Spleen (tissue), 11 donors: ENCODE data around the gene RAB13. TPM values are rescaled to one million over a fixed set of nuclear protein-coding genes. Genes with fewer than 3 reads are reported as not detected.

Experiments
- DNase-seq: peaks from one replicate; pipeline ENCODE4 v3.0.0-alpha.2; 2020
- H3K27ac ChIP-seq, 8 donors: fragments of 200-600 bp; sonication (generic) in 7 of 8; 1 replicate in 4 of 8; 2 replicates in 4 of 8; pipeline versions ENCODE4 v1.5.0 to v1.8.0; 2016 to 2021; ENCODE audit warnings: inconsistent platforms in 4 of 8, mild to moderate bottlenecking in 4 of 8, moderate library complexity in 1 of 8
- H3K27me3 ChIP-seq, 7 donors: fragments of 200-600 bp; sonication (generic) in 6 of 7; replicated peaks in 1 of 7; 1 replicate in 4 of 7; 2 replicates in 3 of 7; pipeline versions ENCODE4 v1.5.0 to v1.8.0; 2016 to 2021; ENCODE audit warnings: inconsistent platforms in 3 of 7, mild to moderate bottlenecking in 1 of 7
- H3K36me3 ChIP-seq, 6 donors: fragments of 200-600 bp; sonication (generic) in 5 of 6; 1 replicate in 4 of 6; 2 replicates in 2 of 6; pipeline versions ENCODE4 v1.5.0 to v1.8.0; 2016 to 2021; ENCODE audit warnings: inconsistent platforms in 2 of 6
- H3K4me1 ChIP-seq, 6 donors: fragments of 200-600 bp; sonication (generic) in 5 of 6; 1 replicate in 3 of 6; 2 replicates in 3 of 6; pipeline versions ENCODE4 v1.5.0 to v1.8.0; 2016 to 2021; ENCODE audit warnings: inconsistent platforms in 3 of 6
- H3K4me3 ChIP-seq, 8 donors: fragments of 200-600 bp; sonication (generic) in 7 of 8; 1 replicate in 4 of 8; 2 replicates in 4 of 8; pipeline versions ENCODE4 v1.5.0 to v1.8.0; 2016 to 2021; ENCODE audit warnings: inconsistent platforms in 4 of 8, mild to moderate bottlenecking in 4 of 8, moderate library complexity in 2 of 8
- H3K9me3 ChIP-seq, 8 donors: fragments of 200-600 bp; sonication (generic) in 7 of 8; 1 replicate in 4 of 8; 2 replicates in 4 of 8; pipeline versions ENCODE4 v1.5.0 to v1.8.0; 2016 to 2021; ENCODE audit warnings: inconsistent platforms in 4 of 8
- CTCF ChIP-seq, 11 experiments: fragments of 200-600 bp in 7 of 11; fragments of 450-650 bp in 4 of 11; sonication (generic) in 4 of 11; IDR thresholded peaks in 8 of 11; conservative IDR thresholded peaks in 3 of 11; 1 replicate in 7 of 11; 2 replicates in 4 of 11; pipeline versions ENCODE4 v1.4.0 to v1.8.0; 2016 to 2021; ENCODE audit warnings: antibody characterized with exemption in 11 of 11, inconsistent platforms in 4 of 11, mild to moderate bottlenecking in 1 of 11
- POLR2A ChIP-seq, 3 donors: fragments of 450-650 bp; IDR thresholded peaks; one replicate each; pipeline ENCODE4 v1.5.1; 2017; ENCODE audit warnings: antibody characterized with exemption in 3 of 3, mild to moderate bottlenecking in 1 of 3
- POLR2AphosphoS5 ChIP-seq, 3 donors: sonication (generic); formaldehyde crosslinking; IDR thresholded peaks; one replicate each; pipeline ENCODE4 v1.5.1; 2017; ENCODE audit warnings: antibody characterized with exemption in 3 of 3
- WGBS, 5 donors: extraction: QIAGEN DNeasy Blood & Tissue Kit in 3 of 5; methylation state at CpG; one replicate each; pipeline versions ENCODE4 v1.1.5 to v1.1.7; 2013 to 2018; 5-methylcytosine and 5-hydroxymethylcytosine counted together
- intact Hi-C: fragments of 100-400 bp; cut with DNase I; formaldehyde crosslinking; loops from one replicate; pipeline ENCODE4 v1.15.0; 2023; ENCODE audit warnings: low total_unique reads
- polyA plus RNA-seq, 3 donors: library from polyadenylated mRNA; stranded (reverse); fragments of 200-250 nt; gene quantifications; one replicate each; pipeline ENCODE4 v1.2.1, GENCODE V29; 2013
- total RNA-seq, 7 donors: library from RNA; depleted of rRNA in 3 of 7; stranded (reverse); fragments of >200 nt in 3 of 7; fragmentation: NEBNext Ultra II Directional in 4 of 7; extraction: Animal tissue kit (Norgen Biotek cat#: 25700) in 4 of 7; gene quantifications; one replicate each; pipeline versions ENCODE4 v1.1.0 to v1.2.1, GENCODE V29; 2016 to 2021
- donor health status: healthy with polysubstance abuse.
- donor health status: DM: no; HTN: no; CAD: no; lungs with moderate emphysema.
- donor health status: DM: no; HTN: no; CAD: no.
- donor health status: Bipolar disorder and iron deficiency.
- donor health status: healthy.
- donor health status: DM: no; HTN: no; CAD: no.
- donor health status: DM: yes; HTN: yes; CAD: no.

Gene RAB13
- total and polyA plus RNA-seq, 10 donors, result 31.8 to 115 (median 74.9) TPM

GRCh38 chr1:153939476-153939875 is 46.7 kb downstream of the RAB13 start:
- 89 to 99% (median 96%) methylated on average over 12 of the region's 12 CpGs for WGBS, 5 donors
- intact Hi-C loops, result no loop called here
- no peak overlapping the region for H3K27ac ChIP-seq

GRCh38 chr1:153938996-153939395 is 47.1 kb downstream of the RAB13 start:
- intact Hi-C loops, result no loop called here
- DNase-seq, result peak; percentile 56

More at GRCh38 chr1:153939476-153939875, 46.7 kb downstream of the RAB13 start:
- peaks cover 8 to 39% (median 24%) of the 10 kb centered on the region in 6 donors for H3K4me1 ChIP-seq
- H3K9me3 ChIP-seq, result no peaks in the 10 kb centered on the region
- no peak overlapping the region for H3K4me3 ChIP-seq
- TF ChIP-seq POLR2AphosphoS5 (IDR thresholded peaks at IDR 0.05) (peak in 1 of 3 donors; percentile 55), POLR2A (IDR thresholded peaks at IDR 0.05) (no peak)
- peak; percentile 60 for DNase-seq
- peaks cover 7 to 98% (median 92%) of the 10 kb centered on the region in 6 donors for H3K36me3 ChIP-seq
- no peaks in the 10 kb centered on the region for H3K27me3 ChIP-seq

GRCh38 chr1:153937331-153937730 is 48.8 kb downstream of the RAB13 start:
- intact Hi-C loops, result no loop called here
- Histone ChIP-seq H3K27ac (no peak overlapping the region), H3K36me3 (peaks cover 7 to 100% (median 100%) of the 10 kb centered on the region in 6 donors)

More at GRCh38 chr1:153938996-153939395, 47.1 kb downstream of the RAB13 start:
- TF ChIP-seq POLR2AphosphoS5 (IDR thresholded peaks at IDR 0.05) (no peak), CTCF (IDR thresholded peaks at IDR 0.05 in 8 of 11, conservative IDR thresholded peaks at IDR 0.05 in 3 of 11) (no peak), POLR2A (IDR thresholded peaks at IDR 0.05) (no peak)
- no peaks in the 10 kb centered on the region for H3K27me3 ChIP-seq
- H3K9me3 ChIP-seq, result no peaks in the 10 kb centered on the region
- 84 to 96% (median 94%) methylated on average over 2 to 3 of the region's 3 CpGs for WGBS, 5 donors
- H3K4me1 ChIP-seq, result peaks cover 4 to 34% (median 19%) of the 10 kb centered on the region in 6 donors
- peaks cover 7 to 100% (median 96%) of the 10 kb centered on the region in 6 donors for H3K36me3 ChIP-seq
- H3K4me3 ChIP-seq, result no peak overlapping the region
- no peak overlapping the region for H3K27ac ChIP-seq

GRCh38 chr1:153936011-153936802 is 49.9 kb downstream of the RAB13 start:
- no peak overlapping the region for H3K27ac ChIP-seq
- no peak for TF ChIP-seq POLR2A (IDR thresholded peaks at IDR 0.05)
- TF ChIP-seq POLR2AphosphoS5 (IDR thresholded peaks at IDR 0.05), result peak in 2 of 3 donors; percentile 5 to 65
- no peaks in the 10 kb centered on the region for H3K9me3 ChIP-seq
- 95 to 98% (median 97%) methylated on average over 10 to 12 of the region's 12 CpGs for WGBS, 5 donors
- H3K27me3 ChIP-seq, result no peaks in the 10 kb centered on the region
- peaks cover 7 to 100% (median 99%) of the 10 kb centered on the region in 6 donors for H3K36me3 ChIP-seq
- H3K4me1 ChIP-seq, result peaks cover 0 to 6% (median 0%) of the 10 kb centered on the region in 6 donors
- intact Hi-C loops, result no loop called here
- H3K4me3 ChIP-seq, result no peak overlapping the region
- peak; percentile 61 for DNase-seq

More at GRCh38 chr1:153937331-153937730, 48.8 kb downstream of the RAB13 start:
- Histone ChIP-seq H3K4me1 (peaks cover 0 to 18% (median 3%) of the 10 kb centered on the region in 6 donors), H3K9me3 (no peaks in the 10 kb centered on the region), H3K4me3 (no peak overlapping the region), H3K27me3 (no peaks in the 10 kb centered on the region)
- TF ChIP-seq CTCF (IDR thresholded peaks at IDR 0.05 in 8 of 11, conservative IDR thresholded peaks at IDR 0.05 in 3 of 11) (no peak), POLR2AphosphoS5 (IDR thresholded peaks at IDR 0.05) (peak in 1 of 3 donors; percentile 26), POLR2A (IDR thresholded peaks at IDR 0.05) (no peak)
- WGBS, 5 donors, result 93 to 99% (median 96%) methylated on average over 10 of the region's 10 CpGs
- DNase-seq, result peak; percentile 47

- peak; percentile 56 for DNase-seq
- TF ChIP-seq POLR2AphosphoS5 (IDR thresholded peaks at IDR 0.05) (peak in 2 of 3 donors; percentile 17 to 59), CTCF (IDR thresholded peaks at IDR 0.05 in 8 of 11, conservative IDR thresholded peaks at IDR 0.05 in 3 of 11) (no peak)
- Histone ChIP-seq H3K27ac (no peak overlapping the region), H3K36me3 (peaks cover 7 to 100% (median 99%) of the 10 kb centered on the region in 6 donors), H3K9me3 (no peaks in the 10 kb centered on the region), H3K4me3 (no peak overlapping the region), H3K4me1 (peaks cover 0 to 4% (median under 1%) of the 10 kb centered on the region in 6 donors), H3K27me3 (no peaks in the 10 kb centered on the region)
- 89 to 95% (median 93%) methylated on average over 8 to 9 of the region's 9 CpGs for WGBS, 5 donors
- intact Hi-C loops, result no loop called here
Measured at GRCh38 chr1:153934746-153935145, 51.4 kb downstream of the RAB13 start.
